Daoy (cell line): ENCODE results near the gene FAM236A. TPM values are rescaled to one million over a fixed set of nuclear protein-coding genes. Genes with fewer than 3 reads are reported as not detected.
"Not testable (repeated sequence)": the region's sequence is repeated elsewhere in the genome, so short reads cannot be mapped to it uniquely, and the experiment has no call there.

Experiments used
- DNase-seq: peaks from one replicate; pipeline ENCODE4 v3.0.0-alpha.2; 2015; ENCODE audit warnings: low read depth
- total RNA-seq: library from RNA; depleted of rRNA; stranded (reverse); fragments of >200 nt; shearing (Covaris generic); gene quantifications from 2 replicates; pipeline ENCODE4 v1.2.3, GENCODE V29; 2014; rRNA removed

The FAM236A gene
- not detected in 2 replicates for total RNA-seq

- not testable (repeated sequence) for DNase-seq
Observed at GRCh38 chrX:72937906-72938305, at the start of gene FAM236A. Gene FAM236A, plus strand, starts transcription at chrX:72938206. Its CDS starts 57 bp downstream, at chrX:72938263.

- DNase-seq: not testable (repeated sequence)
Observed at GRCh38 chrX:72889740-72890139, 48.3 kb upstream of the FAM236A start.

- DNase-seq: not testable (repeated sequence)
Observed at GRCh38 chrX:72912315-72912714, 25.7 kb upstream of the FAM236A start, which contains the start of gene FAM236C. Gene FAM236C, plus strand, starts transcription at chrX:72912615. Its CDS starts 100 bp downstream, at chrX:72912715.

GRCh38 chrX:72916096-72916495 is 21.9 kb upstream of the FAM236A start:
- not testable (repeated sequence) for DNase-seq

GRCh38 chrX:72932283-72932682 is 5.7 kb upstream of the FAM236A start:
- DNase-seq: not testable (repeated sequence)

GRCh38 chrX:72936455-72936854 is 1.6 kb upstream of the FAM236A start:
- not testable (repeated sequence) for DNase-seq

- DNase-seq: not testable (repeated sequence)
Observed at GRCh38 chrX:72936882-72937455, 1.0 kb upstream of the FAM236A start.

- DNase-seq: not testable (repeated sequence)
Observed at GRCh38 chrX:72942272-72942671, 4.3 kb downstream of the FAM236A start.

GRCh38 chrX:72943035-72943818 is 5.2 kb downstream of the FAM236A start:
- DNase-seq: not testable (repeated sequence)

- DNase-seq: not testable (repeated sequence)
Observed at GRCh38 chrX:72943819-72944169, 5.8 kb downstream of the FAM236A start, which contains the start of gene DMRTC1. Gene DMRTC1, minus strand, starts transcription at chrX:72943837. Its CDS starts 68,143 bp downstream, at chrX:72875694.

- DNase-seq: not testable (repeated sequence)
Observed at GRCh38 chrX:72959971-72960370, 22.0 kb downstream of the FAM236A start.

GRCh38 chrX:72971859-72972258 is 33.9 kb downstream of the FAM236A start:
- not testable (repeated sequence) for DNase-seq

GRCh38 chrX:72974885-72975284 is 36.9 kb downstream of the FAM236A start:
- not testable (repeated sequence) for DNase-seq

GRCh38 chrX:72980894-72981469 is 43.0 kb downstream of the FAM236A start:
- not testable (repeated sequence) for DNase-seq

Other genes with a start within 250 kb of the FAM236A start
- 6.4 and 9.5 TPM in 2 replicates for gene PHKA1, start 223.9 kb upstream of the FAM236A start, total RNA-seq
- gene DMRTC1B, start 161.3 kb upstream of the FAM236A start, total RNA-seq: not detected in 2 replicates
- not detected in 2 replicates for gene FAM236B, start 155.5 kb upstream of the FAM236A start, total RNA-seq
- not detected in 2 replicates for gene FAM236D, start 130.0 kb upstream of the FAM236A start, total RNA-seq
- not detected in 2 replicates for gene FAM236C, start 25.6 kb upstream of the FAM236A start, total RNA-seq
- gene DMRTC1, start 5.6 kb downstream of the FAM236A start, total RNA-seq: 0.46 TPM in 1 of 2 replicates, not detected in the other
- 0.06 TPM in 1 of 2 replicates, not detected in the other for gene PABPC1L2B, start 64.7 kb downstream of the FAM236A start, total RNA-seq
- gene PABPC1L2A, start 141.3 kb downstream of the FAM236A start, total RNA-seq: not detected in 2 replicates